Measurements from ENCODE around the gene KRTAP5-4.
"Not testable (repeated sequence)": the region's sequence is repeated elsewhere in the genome, so short reads cannot be mapped to it uniquely, and the experiment has no call there.

Gene KRTAP5-4

DNA sequence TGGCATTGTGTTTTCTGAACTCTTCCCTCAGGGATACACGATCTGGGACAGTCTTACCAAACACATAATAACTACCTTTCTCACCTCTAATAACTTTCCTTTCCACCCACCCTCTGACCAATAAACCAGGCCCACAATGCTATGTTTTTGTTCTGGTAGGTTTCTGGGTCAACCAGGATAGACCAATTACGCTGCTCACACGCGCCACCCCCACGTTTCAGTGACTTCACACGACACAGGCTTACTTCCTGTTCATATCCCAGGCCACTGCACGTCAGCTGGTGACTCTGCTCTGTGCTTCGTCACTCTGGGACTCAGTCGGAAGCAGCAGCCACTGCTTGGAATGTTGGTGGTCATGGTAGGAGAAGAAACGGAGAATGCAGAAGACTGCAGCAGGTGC is 2.5 kb downstream of the KRTAP5-4 start:
- no peaks in the 10 kb centered on the region for H4K20me1 ChIP-seq (ENCODE audit: insufficient read depth)
- no peak overlapping the region for H3K27ac ChIP-seq
- no peak overlapping the region for H3K4me3 ChIP-seq (IDR thresholded peaks at IDR 0.05; ENCODE audit: insufficient read depth, low read depth, low read length)
- TF ChIP-seq, protein P1, sequence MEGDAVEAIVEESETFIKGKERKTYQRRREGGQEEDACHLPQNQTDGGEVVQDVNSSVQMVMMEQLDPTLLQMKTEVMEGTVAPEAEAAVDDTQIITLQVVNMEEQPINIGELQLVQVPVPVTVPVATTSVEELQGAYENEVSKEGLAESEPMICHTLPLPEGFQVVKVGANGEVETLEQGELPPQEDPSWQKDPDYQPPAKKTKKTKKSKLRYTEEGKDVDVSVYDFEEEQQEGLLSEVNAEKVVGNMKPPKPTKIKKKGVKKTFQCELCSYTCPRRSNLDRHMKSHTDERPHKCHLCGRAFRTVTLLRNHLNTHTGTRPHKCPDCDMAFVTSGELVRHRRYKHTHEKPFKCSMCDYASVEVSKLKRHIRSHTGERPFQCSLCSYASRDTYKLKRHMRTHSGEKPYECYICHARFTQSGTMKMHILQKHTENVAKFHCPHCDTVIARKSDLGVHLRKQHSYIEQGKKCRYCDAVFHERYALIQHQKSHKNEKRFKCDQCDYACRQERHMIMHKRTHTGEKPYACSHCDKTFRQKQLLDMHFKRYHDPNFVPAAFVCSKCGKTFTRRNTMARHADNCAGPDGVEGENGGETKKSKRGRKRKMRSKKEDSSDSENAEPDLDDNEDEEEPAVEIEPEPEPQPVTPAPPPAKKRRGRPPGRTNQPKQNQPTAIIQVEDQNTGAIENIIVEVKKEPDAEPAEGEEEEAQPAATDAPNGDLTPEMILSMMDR (conservative IDR thresholded peaks at IDR 0.05; ENCODE audit: low read depth, low read length), result no peak
- no peaks in the 10 kb centered on the region for H3K4me1 ChIP-seq (ENCODE audit: low read depth, poor library complexity, severe bottlenecking)
- no peak overlapping the region for H2AFZ ChIP-seq (ENCODE audit: low read depth)
- no peak overlapping the region for H3K4me2 ChIP-seq
- H3K9ac ChIP-seq, result no peak overlapping the region
- no peaks in the 10 kb centered on the region for H3K36me3 ChIP-seq (ENCODE audit: insufficient read depth)
- no peaks in the 10 kb centered on the region for H3K79me2 ChIP-seq (ENCODE audit: insufficient read depth, low read depth)
- H3K27me3 ChIP-seq (ENCODE audit: insufficient read depth, low read depth), result peaks cover 86% of the 10 kb centered on the region

- no peaks in the 10 kb centered on the region for H3K79me2 ChIP-seq (ENCODE audit: insufficient read depth, low read depth)
- H3K4me2 ChIP-seq, result no peak overlapping the region
- no peak overlapping the region for H3K9ac ChIP-seq
- no peak overlapping the region for H2AFZ ChIP-seq (ENCODE audit: low read depth)
- TF ChIP-seq, protein P1 (conservative IDR thresholded peaks at IDR 0.05; ENCODE audit: low read depth, low read length), result no peak
- no peaks in the 10 kb centered on the region for H3K4me1 ChIP-seq (ENCODE audit: low read depth, poor library complexity, severe bottlenecking)
- H3K4me3 ChIP-seq (IDR thresholded peaks at IDR 0.05; ENCODE audit: insufficient read depth, low read depth, low read length), result no peak overlapping the region
- H3K36me3 ChIP-seq (ENCODE audit: insufficient read depth), result no peaks in the 10 kb centered on the region
- peaks cover 88% of the 10 kb centered on the region for H3K27me3 ChIP-seq (ENCODE audit: insufficient read depth, low read depth)
- H4K20me1 ChIP-seq (ENCODE audit: insufficient read depth), result no peaks in the 10 kb centered on the region
- no peak overlapping the region for H3K27ac ChIP-seq
Observed at GRCh38 chr11:1618231-1618630, 3.7 kb downstream of the KRTAP5-4 start.

- Histone ChIP-seq H4K20me1 (ENCODE audit: insufficient read depth) (no peaks in the 10 kb centered on the region), H3K4me2 (no peak within 1 kb of the TSS), H3K4me3 (IDR thresholded peaks at IDR 0.05; ENCODE audit: insufficient read depth, low read depth, low read length) (no peak within 1 kb of the TSS), H3K9ac (no peak within 1 kb of the TSS), H3K27me3 (ENCODE audit: insufficient read depth, low read depth) (peaks cover 83% of the 10 kb centered on the region), H3K4me1 (ENCODE audit: low read depth, poor library complexity, severe bottlenecking) (peaks cover 8% of the 10 kb centered on the region), H3K27ac (no peak within 1 kb of the TSS), H2AFZ (ENCODE audit: low read depth) (no peak within 1 kb of the TSS), H3K36me3 (ENCODE audit: insufficient read depth) (no peaks in the 10 kb centered on the region), H3K79me2 (ENCODE audit: insufficient read depth, low read depth) (no peaks in the 10 kb centered on the region)
- TF ChIP-seq, protein P1 (conservative IDR thresholded peaks at IDR 0.05; ENCODE audit: low read depth, low read length), result no peak
Observed at GRCh38 chr11:1608363-1608762, 13.6 kb downstream of the KRTAP5-4 start, which contains the start of gene KRTAP5-3. KRTAP5-3 (minus strand) TSS chr11:1608463; CDS start chr11:1608385, 78 bp downstream.

DNA sequence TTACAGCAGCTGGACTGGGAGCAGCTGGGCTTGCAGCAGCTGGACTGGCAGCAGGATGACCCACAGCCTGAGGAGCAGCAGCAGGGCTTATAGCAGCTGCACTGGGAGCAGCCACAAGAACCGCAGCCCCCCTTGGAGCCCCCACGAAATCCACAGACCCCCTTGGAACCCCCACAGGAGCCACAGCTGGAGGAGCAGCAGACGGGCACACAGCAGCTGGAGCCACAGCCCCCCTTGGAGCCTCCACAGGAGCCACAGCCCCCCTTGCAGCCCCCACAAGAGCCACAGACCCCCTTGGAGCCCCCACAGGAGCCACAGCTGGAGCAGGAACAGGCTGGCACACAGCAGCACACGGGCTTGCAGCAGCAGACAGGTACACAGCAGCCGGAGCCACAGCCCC is 14.0 kb downstream of the KRTAP5-4 start:
- H4K20me1 ChIP-seq (ENCODE audit: insufficient read depth); H3K36me3 ChIP-seq (ENCODE audit: insufficient read depth); H2AFZ ChIP-seq (ENCODE audit: low read depth); H3K27ac ChIP-seq; H3K79me2 ChIP-seq (ENCODE audit: insufficient read depth, low read depth); H3K4me2 ChIP-seq; H3K4me1 ChIP-seq (ENCODE audit: low read depth, poor library complexity, severe bottlenecking); H3K4me3 ChIP-seq (IDR thresholded peaks at IDR 0.05; ENCODE audit: insufficient read depth, low read depth, low read length); H3K9ac ChIP-seq: not testable (repeated sequence)
- H3K27me3 ChIP-seq (ENCODE audit: insufficient read depth, low read depth), result peaks cover 83% of the 10 kb centered on the region

- not testable (repeated sequence) for H4K20me1 ChIP-seq (ENCODE audit: insufficient read depth); H2AFZ ChIP-seq (ENCODE audit: low read depth)
- peaks cover 85% of the 10 kb centered on the region for H3K27me3 ChIP-seq (ENCODE audit: insufficient read depth, low read depth)
Observed at GRCh38 chr11:1607156-1607845, 14.6 kb downstream of the KRTAP5-4 start.

GRCh38 chr11:1605923-1606322 is 16.0 kb downstream of the KRTAP5-4 start:
- H3K4me2 ChIP-seq, result not testable (repeated sequence)

More at GRCh38 chr11:1607156-1607845, 14.6 kb downstream of the KRTAP5-4 start:
- H3K4me2 ChIP-seq; H3K27ac ChIP-seq; H3K79me2 ChIP-seq (ENCODE audit: insufficient read depth, low read depth); H3K4me3 ChIP-seq (IDR thresholded peaks at IDR 0.05; ENCODE audit: insufficient read depth, low read depth, low read length); H3K4me1 ChIP-seq (ENCODE audit: low read depth, poor library complexity, severe bottlenecking); H3K9ac ChIP-seq; H3K36me3 ChIP-seq (ENCODE audit: insufficient read depth): not testable (repeated sequence)

More at GRCh38 chr11:1605923-1606322, 16.0 kb downstream of the KRTAP5-4 start:
- not testable (repeated sequence) for H3K79me2 ChIP-seq (ENCODE audit: insufficient read depth, low read depth); H3K4me1 ChIP-seq (ENCODE audit: low read depth, poor library complexity, severe bottlenecking); H3K27ac ChIP-seq; H4K20me1 ChIP-seq (ENCODE audit: insufficient read depth); H3K9ac ChIP-seq; H3K36me3 ChIP-seq (ENCODE audit: insufficient read depth); H2AFZ ChIP-seq (ENCODE audit: low read depth); H3K4me3 ChIP-seq (IDR thresholded peaks at IDR 0.05; ENCODE audit: insufficient read depth, low read depth, low read length)
- peaks cover 86% of the 10 kb centered on the region for H3K27me3 ChIP-seq (ENCODE audit: insufficient read depth, low read depth)

Data from KMS-11 (cell line).